ENCODE measurements around the gene KAZN. TPM values are rescaled to one million over a fixed set of nuclear protein-coding genes. Genes with fewer than 3 reads are reported as not detected.

Gene KAZN
- total and polyA plus RNA-seq, 2 donors from 2014 or later = 17.4 to 60.8 TPM

GRCh38 chr1:14739082-14739832, 140.8 kb downstream of the KAZN start:
- H3K9ac ChIP-seq (ENCODE audit: low read length in 3 of 3) = no peak overlapping the region
- H3K27ac ChIP-seq (ENCODE audit: low read depth in 2 of 2, low read length in 2 of 2) = no peak overlapping the region
- intact Hi-C loops (cut with DNase I) = no loop called here
- H3K27me3 ChIP-seq (ENCODE audit: control insufficient read depth, insufficient read depth, low read length) = no peaks in the 10 kb centered on the region
- H3K4me3 ChIP-seq (ENCODE audit: low read length in 3 of 3) = no peak overlapping the region
- no peaks in the 10 kb centered on the region for H3K9me3 ChIP-seq (ENCODE audit: control insufficient read depth in 2 of 3, insufficient read depth in 1 of 3, low read length in 3 of 3)
- no peak for TF ChIP-seq CTCF (IDR thresholded peaks at IDR 0.05; ENCODE audit: borderline replicate concordance, extremely low read depth, insufficient read depth)
- no peaks in the 10 kb centered on the region for H3K36me3 ChIP-seq (ENCODE audit: control insufficient read depth in 2 of 3, insufficient read depth in 3 of 3, low read length in 3 of 3)
- no peaks in the 10 kb centered on the region for H3K4me1 ChIP-seq (ENCODE audit: control insufficient read depth in 2 of 3, insufficient read depth in 2 of 3, low read depth in 1 of 3, low read length in 3 of 3)
- DNase-seq (no peak), FAIRE-seq (no peak)

GRCh38 chr1:14740016-14740415, 141.5 kb downstream of the KAZN start:
- Histone ChIP-seq H3K27me3 (ENCODE audit: control insufficient read depth, insufficient read depth, low read length) (no peaks in the 10 kb centered on the region), H3K9ac (ENCODE audit: low read length in 3 of 3) (no peak overlapping the region), H3K36me3 (ENCODE audit: control insufficient read depth in 2 of 3, insufficient read depth in 3 of 3, low read length in 3 of 3) (no peaks in the 10 kb centered on the region), H3K4me1 (ENCODE audit: control insufficient read depth in 2 of 3, insufficient read depth in 2 of 3, low read depth in 1 of 3, low read length in 3 of 3) (no peaks in the 10 kb centered on the region), H3K27ac (ENCODE audit: low read depth in 2 of 2, low read length in 2 of 2) (no peak overlapping the region), H3K9me3 (ENCODE audit: control insufficient read depth in 2 of 3, insufficient read depth in 1 of 3, low read length in 3 of 3) (no peaks in the 10 kb centered on the region), H3K4me3 (ENCODE audit: low read length in 3 of 3) (no peak overlapping the region)
- TF ChIP-seq CTCF (IDR thresholded peaks at IDR 0.05; ENCODE audit: borderline replicate concordance, extremely low read depth, insufficient read depth) = no peak
- intact Hi-C loops (cut with DNase I) = no loop called here
- FAIRE-seq (no peak), DNase-seq (no peak)

- intact Hi-C loops (cut with DNase I) = no loop called here
- no peak for DNase-seq
- no peak for TF ChIP-seq CTCF (IDR thresholded peaks at IDR 0.05; ENCODE audit: borderline replicate concordance, extremely low read depth, insufficient read depth)
- Histone ChIP-seq H3K36me3 (ENCODE audit: control insufficient read depth in 2 of 3, insufficient read depth in 3 of 3, low read length in 3 of 3) (no peaks in the 10 kb centered on the region), H3K4me1 (ENCODE audit: control insufficient read depth in 2 of 3, insufficient read depth in 2 of 3, low read depth in 1 of 3, low read length in 3 of 3) (no peaks in the 10 kb centered on the region), H3K27ac (ENCODE audit: low read depth in 2 of 2, low read length in 2 of 2) (no peak overlapping the region), H3K9ac (ENCODE audit: low read length in 3 of 3) (no peak overlapping the region), H3K9me3 (ENCODE audit: control insufficient read depth in 2 of 3, insufficient read depth in 1 of 3, low read length in 3 of 3) (no peaks in the 10 kb centered on the region), H3K4me3 (ENCODE audit: low read length in 3 of 3) (no peak overlapping the region), H3K27me3 (ENCODE audit: control insufficient read depth, insufficient read depth, low read length) (no peaks in the 10 kb centered on the region)
- no peak for FAIRE-seq
Measured at GRCh38 chr1:14741082-14741481, 142.6 kb downstream of the KAZN start.

- Histone ChIP-seq H3K9ac (ENCODE audit: low read length in 3 of 3) (no peak overlapping the region), H3K36me3 (ENCODE audit: control insufficient read depth in 2 of 3, insufficient read depth in 3 of 3, low read length in 3 of 3) (no peaks in the 10 kb centered on the region), H3K4me3 (ENCODE audit: low read length in 3 of 3) (no peak overlapping the region), H3K4me1 (ENCODE audit: control insufficient read depth in 2 of 3, insufficient read depth in 2 of 3, low read depth in 1 of 3, low read length in 3 of 3) (no peaks in the 10 kb centered on the region), H3K27me3 (ENCODE audit: control insufficient read depth, insufficient read depth, low read length) (no peaks in the 10 kb centered on the region), H3K27ac (ENCODE audit: low read depth in 2 of 2, low read length in 2 of 2) (no peak overlapping the region), H3K9me3 (ENCODE audit: control insufficient read depth in 2 of 3, insufficient read depth in 1 of 3, low read length in 3 of 3) (no peaks in the 10 kb centered on the region)
- no peak for FAIRE-seq
- intact Hi-C loops (cut with DNase I) = no loop called here
- no peak for TF ChIP-seq CTCF (IDR thresholded peaks at IDR 0.05; ENCODE audit: borderline replicate concordance, extremely low read depth, insufficient read depth)
- no peak for DNase-seq
Measured at GRCh38 chr1:14741532-14741931, 143.0 kb downstream of the KAZN start.

All from kidney (tissue), 14 donors.